ENCODE results near the gene ST6GALNAC6. TPM values are rescaled to one million over a fixed set of nuclear protein-coding genes. Genes with fewer than 3 reads are reported as not detected.

The ST6GALNAC6 gene
- total RNA-seq, 4 donors from 2014 or later: 101 to 287 (median 176) TPM

- no peak for TF ChIP-seq CTCF (IDR thresholded peaks at IDR 0.05; ENCODE audit: low read depth)
Measured at GRCh38 chr9:127860779-127861178, 38.6 kb downstream of the ST6GALNAC6 start.

GRCh38 chr9:127860260-127860659 is 39.1 kb downstream of the ST6GALNAC6 start:
- TF ChIP-seq CTCF (IDR thresholded peaks at IDR 0.05; ENCODE audit: low read depth): no peak

GRCh38 chr9:127858041-127858512 is 41.3 kb downstream of the ST6GALNAC6 start:
- TF ChIP-seq CTCF (IDR thresholded peaks at IDR 0.05; ENCODE audit: low read depth): no peak

GRCh38 chr9:127857278-127857677 is 42.1 kb downstream of the ST6GALNAC6 start:
- TF ChIP-seq CTCF (IDR thresholded peaks at IDR 0.05; ENCODE audit: low read depth): no peak

- TF ChIP-seq CTCF (IDR thresholded peaks at IDR 0.05; ENCODE audit: low read depth): no peak
Measured at GRCh38 chr9:127856729-127857116, 42.7 kb downstream of the ST6GALNAC6 start.

GRCh38 chr9:127856094-127856728 is 43.2 kb downstream of the ST6GALNAC6 start:
- no peak for TF ChIP-seq CTCF (IDR thresholded peaks at IDR 0.05; ENCODE audit: low read depth)

- no peak for TF ChIP-seq CTCF (IDR thresholded peaks at IDR 0.05; ENCODE audit: low read depth)
Measured at GRCh38 chr9:127855522-127855921, 43.9 kb downstream of the ST6GALNAC6 start.
